ENCODE results near the gene B4GALT4. TPM values are rescaled to one million over a fixed set of nuclear protein-coding genes. Genes with fewer than 3 reads are reported as not detected.
"Not testable (repeated sequence)": the region's sequence is repeated elsewhere in the genome, so short reads cannot be mapped to it uniquely, and the experiment has no call there.

The B4GALT4 gene
- 25.9 and 35.9 TPM in 2 replicates for total RNA-seq

DNA sequence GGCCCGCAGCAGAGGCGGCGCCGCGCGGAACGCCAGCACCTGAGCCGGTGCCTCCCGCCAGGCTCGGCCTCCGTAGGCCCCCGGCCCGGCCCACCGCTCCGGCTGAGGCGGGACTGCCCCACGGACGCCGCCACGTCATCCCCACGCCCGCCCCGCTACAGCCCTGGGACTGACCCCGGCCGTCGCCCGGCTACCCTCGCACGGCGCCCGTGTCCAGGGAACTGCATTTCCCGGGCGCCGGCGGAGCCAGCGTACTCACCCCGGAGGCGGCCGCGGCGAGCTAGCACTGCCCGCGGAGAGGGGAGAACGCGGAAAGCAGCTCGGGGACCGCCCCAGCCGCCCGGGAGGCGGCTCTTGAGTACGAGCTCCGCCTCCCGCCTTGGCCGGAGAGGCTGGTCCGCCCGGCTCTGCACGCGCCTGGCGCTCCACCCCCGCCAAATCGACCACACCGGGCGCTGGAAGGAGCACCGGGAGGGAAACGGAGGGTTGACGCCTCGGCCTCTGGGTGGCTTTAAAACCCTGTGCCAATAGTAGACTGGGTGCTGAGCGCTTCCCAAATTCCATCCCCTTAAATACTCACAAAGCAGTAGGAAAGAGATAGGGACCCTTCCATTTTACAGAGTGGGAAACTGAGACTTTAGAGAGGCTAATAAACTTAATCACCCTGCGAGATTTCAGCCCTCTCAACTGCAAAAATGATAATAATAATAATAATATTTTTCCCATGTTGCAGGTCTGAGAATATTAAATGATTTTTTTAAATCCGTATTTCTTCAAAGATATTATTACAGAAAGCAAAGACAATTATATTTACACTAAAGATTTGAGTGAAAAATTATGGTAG lies at the start of gene B4GALT4:
Gene B4GALT4, minus strand, starts transcription at position 288 of the 844 bp plus-strand sequence. CDS start 10,779 bp downstream, outside the sequence.
- DNase-seq (ENCODE audit: low read depth): peak; percentile 68

DNA sequence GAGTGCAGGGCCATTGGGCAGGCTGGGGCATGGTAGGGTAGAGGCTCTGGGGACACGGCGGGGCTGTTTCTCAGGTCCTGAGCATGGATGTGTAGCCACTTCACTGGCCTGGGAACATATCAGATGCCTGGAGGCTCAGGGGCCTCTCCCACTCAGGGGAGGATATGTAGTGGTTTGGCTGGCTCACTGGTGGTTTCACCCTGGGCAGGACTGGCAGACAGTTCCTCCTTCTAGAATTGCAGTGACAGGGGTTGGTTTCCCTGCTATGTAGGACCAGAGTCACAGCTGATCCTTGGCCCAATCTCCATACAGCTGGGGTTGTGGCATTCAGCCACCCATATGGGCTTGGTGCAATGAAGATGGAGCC lies 48.7 kb upstream of the B4GALT4 start:
- no peak for DNase-seq (ENCODE audit: low read depth)

DNA sequence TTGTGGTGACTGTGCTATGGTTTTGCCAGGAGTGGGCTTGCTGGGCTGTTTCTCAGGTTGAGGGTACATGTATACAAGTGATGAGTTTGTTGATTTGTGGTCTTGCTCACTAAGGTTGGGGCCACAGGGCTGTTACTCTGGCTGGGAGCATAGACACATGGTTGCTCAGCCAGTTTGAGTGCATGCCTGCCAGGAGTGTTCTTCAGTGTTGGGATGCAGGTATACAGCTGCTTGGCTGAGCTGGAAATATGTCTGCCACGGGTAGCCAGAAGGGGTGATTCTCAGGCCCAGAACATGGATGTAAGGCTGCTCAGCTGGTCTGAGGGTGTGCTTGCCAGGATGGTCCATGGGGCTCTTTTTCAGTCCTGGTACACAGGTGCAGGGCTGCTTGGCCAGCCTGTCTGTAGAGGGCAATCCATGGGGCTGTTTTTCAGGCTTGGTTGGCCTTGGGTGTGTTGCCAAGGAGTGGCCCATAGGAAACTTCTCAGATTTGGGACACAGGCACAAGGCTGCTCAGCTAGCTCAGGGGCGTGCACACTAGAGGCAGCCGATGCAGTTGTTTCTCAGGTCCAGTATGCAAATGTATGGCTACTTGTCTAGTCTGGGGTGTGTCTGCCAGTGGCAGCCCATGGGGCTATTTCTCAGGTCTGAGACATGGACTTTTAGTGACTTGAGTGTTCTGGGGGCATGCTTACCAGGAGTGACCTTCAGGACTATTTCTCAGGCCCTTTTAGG lies 48.2 kb upstream of the B4GALT4 start:
- no peak for DNase-seq (ENCODE audit: low read depth)

GRCh38 chr3:119279584-119280243 lies 39.0 kb upstream of the B4GALT4 start:
- no peak for DNase-seq (ENCODE audit: low read depth)

DNA sequence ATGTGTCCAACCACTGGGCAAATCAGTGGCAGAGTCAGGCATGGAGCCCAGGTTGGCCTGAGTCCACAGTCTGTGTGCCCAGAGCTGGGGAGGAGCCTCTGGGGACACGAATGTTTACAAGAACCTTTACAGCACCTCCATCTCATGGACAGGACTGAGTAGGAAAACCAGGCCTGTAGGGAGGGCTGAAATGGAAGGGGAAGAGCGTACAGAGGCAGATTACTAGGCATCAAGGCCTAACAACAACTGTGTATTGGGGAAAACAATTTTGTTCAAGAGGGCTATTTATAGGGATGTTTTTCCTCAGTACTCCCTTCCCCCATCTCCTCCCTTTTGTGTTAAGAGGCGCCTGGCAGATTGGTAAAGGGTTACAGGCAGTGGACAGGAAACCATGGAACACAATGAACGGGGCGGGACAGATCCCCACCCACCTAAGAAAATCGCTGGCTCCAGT lies 38.5 kb upstream of the B4GALT4 start:
- DNase-seq (ENCODE audit: low read depth): no peak

- DNase-seq (ENCODE audit: low read depth): no peak
These were observed 36.0 kb upstream of the B4GALT4 start for GRCh38 chr3:119276680-119277079.

DNA sequence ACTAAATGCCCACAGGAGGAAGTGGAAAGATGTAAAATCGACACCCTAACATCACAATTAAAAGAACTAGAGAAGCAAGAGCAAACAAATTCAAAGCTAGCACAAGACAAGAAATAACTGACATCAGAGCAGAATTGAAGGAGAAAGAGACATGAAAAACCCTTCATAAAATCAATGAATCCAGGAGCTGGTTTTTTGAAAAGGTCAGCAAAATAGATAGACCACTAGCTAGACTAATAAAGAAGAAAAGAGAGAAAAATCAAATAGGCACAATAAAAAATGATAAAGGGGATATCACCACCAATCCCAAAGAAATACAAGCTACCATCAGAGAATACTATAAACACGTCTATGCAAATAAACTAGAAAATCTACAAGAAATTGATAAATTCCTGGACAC lies 29.5 kb upstream of the B4GALT4 start:
- DNase-seq (ENCODE audit: low read depth): not testable (repeated sequence)

DNA sequence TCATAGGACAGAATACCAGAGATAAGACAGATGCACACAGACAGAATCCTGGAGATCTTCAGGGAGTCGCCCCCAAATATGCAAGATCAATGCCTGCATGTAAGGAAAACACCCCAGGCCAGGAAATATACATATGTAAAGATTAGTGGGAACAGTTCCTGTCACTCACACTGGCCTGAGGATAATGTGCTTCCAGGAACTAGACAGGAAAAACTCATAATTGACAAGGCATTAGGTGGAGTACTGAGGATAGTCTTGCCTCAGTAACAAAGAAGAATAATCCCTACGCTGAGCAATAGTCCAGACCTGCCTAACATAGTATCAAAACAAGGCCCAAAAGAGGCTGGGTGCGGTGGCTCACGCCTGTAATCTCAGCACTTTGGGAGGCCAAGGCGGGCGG lies 20.4 kb upstream of the B4GALT4 start:
- DNase-seq (ENCODE audit: low read depth): no peak

- DNase-seq (ENCODE audit: low read depth): no peak
These were observed 19.1 kb upstream of the B4GALT4 start for GRCh38 chr3:119259821-119260220.

- DNase-seq (ENCODE audit: low read depth): no peak
These were observed 18.2 kb upstream of the B4GALT4 start for GRCh38 chr3:119258915-119259314.

- DNase-seq (ENCODE audit: low read depth): peak; percentile 40
These were observed 17.2 kb upstream of the B4GALT4 start for GRCh38 chr3:119257654-119258410.

GRCh38 chr3:119257111-119257510 lies 16.4 kb upstream of the B4GALT4 start:
- no peak for DNase-seq (ENCODE audit: low read depth)

- DNase-seq (ENCODE audit: low read depth): no peak
These were observed 14.5 kb upstream of the B4GALT4 start for GRCh38 chr3:119255214-119255613.

- no peak for DNase-seq (ENCODE audit: low read depth)
These were observed 5.1 kb upstream of the B4GALT4 start for GRCh38 chr3:119245778-119246177.

DNA sequence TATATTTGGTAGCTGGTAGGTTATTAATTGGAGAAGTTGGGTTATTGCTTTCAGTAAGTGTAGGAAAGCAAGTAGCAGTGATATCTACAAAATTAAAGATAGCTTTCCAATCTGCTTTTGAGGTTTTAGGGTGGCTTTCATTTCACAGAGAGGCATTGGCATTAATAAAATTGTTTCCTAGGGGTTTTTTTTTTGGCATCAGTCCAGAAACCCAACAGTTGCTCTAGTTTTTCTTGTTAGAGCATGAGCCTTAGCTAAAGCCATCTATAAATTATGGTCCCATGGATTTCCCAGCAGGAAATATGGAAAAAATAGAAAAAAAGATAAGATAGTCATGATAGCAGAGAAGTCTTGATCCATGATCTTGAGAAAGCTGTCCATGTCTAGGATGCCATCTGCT lies 3.0 kb upstream of the B4GALT4 start:
- DNase-seq (ENCODE audit: low read depth): no peak

DNA sequence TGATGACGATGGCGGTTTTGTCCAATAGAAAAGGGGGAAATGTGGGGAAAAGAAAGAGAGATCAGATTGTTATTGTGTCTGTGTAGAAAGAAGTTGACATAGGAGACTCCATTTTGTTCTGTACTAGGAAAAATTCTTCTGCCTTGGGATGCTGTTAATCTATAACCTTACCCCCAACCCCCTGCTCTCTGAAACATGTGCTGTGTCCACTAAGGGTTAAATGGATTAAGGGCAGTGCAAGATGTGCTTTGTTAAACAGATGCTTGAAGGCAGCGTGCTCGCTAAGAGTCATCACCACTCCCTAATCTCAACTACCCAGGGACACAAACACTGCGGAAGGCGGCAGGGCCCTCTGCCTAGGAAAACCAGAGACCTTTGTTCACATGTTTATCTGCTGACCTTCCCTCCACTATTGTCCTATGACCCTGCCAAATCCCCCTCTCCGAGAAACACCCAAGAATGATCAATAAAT lies 2.4 kb upstream of the B4GALT4 start:
- not testable (repeated sequence) for DNase-seq (ENCODE audit: low read depth)

DNA sequence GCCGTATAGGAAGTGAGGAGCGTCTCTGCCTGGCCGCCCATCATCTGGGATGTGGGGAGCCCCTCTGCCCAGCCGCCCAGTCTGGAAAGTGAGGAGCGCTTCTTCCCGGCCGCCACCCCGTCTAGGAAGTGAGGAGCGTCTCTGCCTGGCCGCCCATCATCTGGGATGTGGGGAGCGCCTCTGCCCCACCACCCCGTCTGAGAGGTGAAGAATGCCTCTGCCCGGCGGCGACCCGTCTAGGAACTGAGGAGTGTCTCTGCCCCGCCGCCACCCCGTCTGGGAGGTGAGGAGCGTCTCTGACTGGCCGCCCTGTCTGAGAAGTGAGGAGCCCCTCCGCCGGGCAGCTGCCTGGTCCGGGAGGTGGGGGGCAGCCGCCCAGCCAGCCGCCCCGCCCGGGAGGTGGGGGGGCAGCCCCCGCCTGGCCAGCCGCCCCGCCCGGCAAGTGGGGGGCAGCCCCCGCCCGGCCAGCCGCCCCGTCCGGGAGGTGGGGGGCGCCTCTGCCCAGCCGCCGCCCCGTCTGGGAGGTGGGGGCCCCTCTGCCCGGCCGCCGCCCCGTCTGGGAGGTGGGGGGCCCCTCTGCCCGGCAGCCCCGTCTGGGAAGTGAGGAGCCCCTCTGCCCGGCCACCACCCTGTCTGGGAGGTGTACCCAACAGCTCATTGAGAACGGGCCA lies 1.8 kb upstream of the B4GALT4 start:
- not testable (repeated sequence) for DNase-seq (ENCODE audit: low read depth)

DNA sequence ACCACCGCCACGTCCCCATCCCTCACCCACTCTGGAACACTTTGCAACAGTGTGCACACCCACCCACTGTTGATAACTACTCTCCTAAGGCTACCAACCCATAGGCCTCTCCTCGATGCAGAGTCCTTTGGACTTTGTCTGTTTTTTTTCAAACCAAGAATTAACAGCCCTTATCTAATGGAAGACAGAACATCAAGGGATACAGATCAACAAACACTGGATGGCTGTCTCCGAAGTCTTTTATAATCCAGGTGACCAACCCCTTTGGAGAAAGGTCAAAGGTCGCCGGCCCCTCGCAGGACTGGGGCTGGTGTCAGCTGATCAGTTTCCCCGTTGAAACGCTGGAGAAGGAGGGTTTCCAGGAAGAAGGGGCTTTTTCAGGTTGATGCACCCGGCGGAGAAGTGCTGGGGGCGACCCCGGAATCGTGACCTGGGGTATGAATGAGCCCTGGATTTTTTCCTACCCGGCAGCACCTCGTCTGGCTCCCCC lies 532 bp downstream of the B4GALT4 start:
- DNase-seq (ENCODE audit: low read depth): peak; percentile 42

GRCh38 chr3:119239206-119239820 lies 1.4 kb downstream of the B4GALT4 start:
- DNase-seq (ENCODE audit: low read depth): no peak

- DNase-seq (ENCODE audit: low read depth): no peak
These were observed 2.3 kb downstream of the B4GALT4 start for GRCh38 chr3:119238363-119238762.
